GM18502 (cell line): Measurements from ENCODE around the gene ITIH5.

Experiments
- ATAC-seq: cut with Tn5 transposase; IDR thresholded peaks from one replicate; pipeline ENCODE4 v1.9.1; 2021; ENCODE audit warnings: mild to moderate bottlenecking; ENCODE audit not compliant: unreplicated experiment, poor library complexity

ITIH5 gene

GRCh38 chr10:7635408-7636125 is 31.2 kb downstream of the ITIH5 start:
- no peak for ATAC-seq

DNA sequence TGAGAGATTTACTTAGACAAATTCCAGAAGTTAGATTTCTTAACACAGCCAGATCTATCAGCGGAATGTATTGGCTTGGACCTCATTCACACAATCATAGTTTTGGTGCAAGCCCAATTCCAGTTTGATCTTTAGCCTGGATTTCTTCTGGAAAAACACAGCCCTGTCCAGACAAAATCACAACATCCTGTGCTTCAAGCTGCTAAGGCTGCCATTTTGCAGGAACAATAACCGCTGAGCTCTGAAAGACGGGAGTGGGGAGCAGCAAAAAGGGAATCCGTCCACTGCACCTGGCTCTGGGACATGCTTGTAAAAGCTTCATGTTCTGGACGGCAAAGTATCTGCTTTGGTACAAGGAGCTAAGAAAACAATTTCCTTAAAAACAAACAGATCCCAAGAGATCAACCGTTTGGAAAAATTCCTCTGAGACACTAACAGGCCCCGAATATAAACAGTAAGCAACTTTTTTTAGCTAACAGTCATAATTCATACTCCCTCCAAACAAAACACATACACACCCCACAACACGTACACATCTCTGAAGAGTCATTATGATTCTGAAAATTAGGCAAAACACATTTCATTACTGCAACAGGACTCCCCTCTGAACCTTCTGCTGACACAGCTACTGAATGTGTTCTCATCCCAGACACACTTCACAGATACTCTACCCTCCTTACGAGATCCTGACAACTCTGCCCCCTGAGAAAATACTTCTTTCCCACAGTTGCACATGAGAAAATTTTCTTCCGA is 32.4 kb downstream of the ITIH5 start:
- ATAC-seq: no peak

DNA sequence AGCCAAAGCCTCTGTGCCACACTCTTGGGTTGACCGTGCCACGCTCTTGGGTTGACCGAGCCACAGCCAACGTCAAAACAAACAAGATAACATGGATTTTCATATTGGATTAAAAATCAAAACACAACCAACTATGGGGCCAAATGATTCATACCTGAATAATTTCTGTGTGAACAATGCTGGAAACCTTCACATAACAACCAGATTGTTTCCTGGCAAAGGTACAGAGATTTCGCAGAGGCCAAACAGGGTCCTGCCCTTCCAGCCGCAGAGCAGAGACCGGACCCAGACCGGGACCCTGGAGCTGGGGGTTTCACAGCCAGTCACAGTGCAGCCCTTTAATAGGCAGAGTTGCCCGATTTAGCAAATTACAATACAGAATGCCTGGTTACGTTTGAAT is 40.5 kb downstream of the ITIH5 start:
- ATAC-seq: no peak

DNA sequence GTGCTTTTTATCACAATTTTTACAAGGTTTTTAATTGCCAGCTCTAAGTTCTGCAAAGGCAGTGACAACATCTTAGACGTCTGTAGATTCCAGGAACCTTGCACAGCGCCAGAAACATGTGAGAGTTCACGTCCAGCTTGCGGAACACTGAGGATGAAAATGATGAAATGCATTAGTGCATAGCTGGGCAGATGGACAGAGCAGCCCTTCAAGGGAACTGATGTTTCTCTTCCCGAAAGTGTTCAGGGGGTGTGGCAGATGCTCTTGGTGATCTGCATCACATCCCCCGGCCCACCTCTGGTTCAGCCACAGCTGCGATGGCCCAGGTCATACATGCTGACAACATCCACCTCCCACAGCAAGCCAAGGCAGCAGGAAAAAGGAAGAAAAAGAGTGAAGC is 40.9 kb downstream of the ITIH5 start:
- ATAC-seq: no peak

- no peak for ATAC-seq
Measured at GRCh38 chr10:7625009-7625408, 41.8 kb downstream of the ITIH5 start.

DNA sequence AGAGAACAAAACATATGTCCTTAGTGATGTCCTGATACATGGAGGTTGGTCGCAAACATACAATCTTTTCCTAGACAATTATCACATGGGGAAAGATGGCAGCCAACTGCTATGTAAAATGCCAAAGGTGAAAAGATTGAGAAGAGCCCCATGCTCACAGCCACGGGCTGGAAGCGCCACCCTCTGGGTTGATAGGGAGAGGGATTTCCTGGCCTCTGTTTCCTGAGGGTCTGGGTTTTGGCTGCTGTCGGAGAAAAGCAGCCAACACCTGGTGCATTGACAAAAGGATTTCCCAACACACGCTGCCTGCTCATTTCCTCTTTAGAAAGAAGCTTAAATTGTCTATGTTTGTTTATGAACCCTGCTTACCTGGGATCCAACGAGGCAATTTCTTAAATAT is 43.8 kb downstream of the ITIH5 start:
- ATAC-seq: no peak

GRCh38 chr10:7618461-7618860 is 48.3 kb downstream of the ITIH5 start:
- ATAC-seq: no peak

- no peak for ATAC-seq
Measured at GRCh38 chr10:7611909-7612308, 54.9 kb downstream of the ITIH5 start.

DNA sequence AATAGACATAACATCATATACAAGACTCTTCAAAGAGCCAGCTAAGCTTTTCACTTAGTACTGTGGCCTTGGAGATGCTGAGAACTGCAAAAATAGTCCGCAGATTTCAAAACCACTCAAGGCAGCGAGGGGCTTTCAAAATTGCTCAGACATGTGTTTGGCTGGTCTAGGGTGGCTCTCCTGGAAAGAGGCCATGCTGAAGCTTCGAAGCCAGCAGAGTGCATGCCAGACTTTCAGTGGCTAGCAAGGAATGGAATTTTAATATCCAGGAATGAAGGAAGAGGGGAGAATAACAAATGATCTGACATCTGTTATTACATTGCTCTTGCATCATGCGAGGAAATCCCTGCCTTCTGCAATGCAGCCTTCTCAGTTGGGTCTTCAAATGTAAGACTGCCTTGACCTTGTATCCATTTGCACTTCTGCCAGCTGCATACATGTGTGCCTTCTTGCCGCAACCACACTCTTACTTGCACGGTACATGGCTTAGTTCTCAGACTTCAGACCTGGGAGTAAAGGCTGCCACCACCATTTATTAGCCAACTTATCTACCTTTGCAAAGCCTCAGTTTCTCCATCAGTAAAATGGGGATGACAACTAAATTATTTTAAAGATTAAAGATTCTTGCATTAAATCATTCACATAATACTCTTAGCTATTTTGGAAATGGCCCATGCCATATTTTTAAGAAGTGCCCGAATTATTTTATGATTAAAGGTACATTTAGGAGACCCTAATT is 55.9 kb downstream of the ITIH5 start:
- ATAC-seq: no peak

- ATAC-seq: no peak
Measured at GRCh38 chr10:7610026-7610425, 56.7 kb downstream of the ITIH5 start.

GRCh38 chr10:7609556-7609955 is 57.2 kb downstream of the ITIH5 start:
- no peak for ATAC-seq

- ATAC-seq: no peak
Measured at GRCh38 chr10:7608001-7608400, 58.8 kb downstream of the ITIH5 start.

DNA sequence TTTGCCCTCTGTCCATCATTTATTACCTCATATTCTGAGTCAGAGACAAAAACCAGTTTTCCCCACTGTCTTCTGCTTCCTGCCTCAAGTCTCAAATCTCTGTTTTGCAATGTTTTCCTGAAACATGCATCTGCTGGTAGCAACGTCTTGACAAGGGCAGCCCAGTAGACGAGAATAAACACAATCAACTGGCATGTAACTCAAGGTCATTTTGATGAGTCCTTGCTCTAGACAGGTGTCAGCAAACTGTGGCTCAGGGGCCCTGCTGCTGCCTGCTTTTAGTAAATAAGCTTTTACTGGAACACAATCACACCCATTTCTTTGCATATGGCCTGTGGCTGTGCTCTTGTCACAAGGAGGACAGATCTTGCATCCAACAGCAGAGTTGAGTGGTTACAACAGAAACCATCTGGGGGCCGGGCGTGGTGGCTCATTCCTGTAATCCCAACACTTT is 59.8 kb downstream of the ITIH5 start:
- ATAC-seq: no peak

DNA sequence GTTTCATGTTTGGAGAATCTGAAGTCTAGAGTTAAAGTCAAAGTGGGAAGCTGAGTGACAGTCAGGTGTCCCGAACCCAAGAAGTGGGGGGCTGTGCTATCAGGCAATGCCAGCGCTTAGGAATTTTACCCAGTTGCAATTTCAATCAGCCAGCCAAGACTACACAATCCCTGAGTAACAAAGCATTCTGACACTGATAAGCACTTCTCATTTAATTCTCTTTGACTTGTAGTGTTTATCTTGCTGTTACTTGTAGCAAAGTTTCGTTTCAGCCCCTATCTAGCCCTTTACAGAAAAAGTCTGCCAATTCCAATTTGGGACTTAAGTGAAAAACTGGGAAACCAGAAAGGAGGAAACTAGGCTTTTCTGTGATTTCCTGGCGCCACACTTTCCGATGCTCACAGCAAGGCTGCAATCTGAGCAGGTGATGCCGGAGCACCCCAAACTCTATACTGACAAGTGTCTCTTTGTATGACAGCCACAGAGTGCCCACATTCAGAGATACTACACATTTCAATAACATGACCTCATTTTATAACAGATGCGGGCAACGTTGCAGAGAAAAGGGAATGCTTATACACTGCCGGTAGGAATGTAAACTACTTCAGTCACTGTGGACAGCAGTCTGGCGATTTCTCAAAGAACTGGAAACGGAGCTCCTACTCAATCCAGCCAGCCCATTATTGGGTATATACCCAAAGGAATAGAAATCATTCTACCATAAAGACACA is 61.0 kb downstream of the ITIH5 start:
- no peak for ATAC-seq

GRCh38 chr10:7601023-7601656 is 65.6 kb downstream of the ITIH5 start:
- ATAC-seq: no peak

GRCh38 chr10:7598771-7599170 is 68.0 kb downstream of the ITIH5 start:
- no peak for ATAC-seq

- no peak for ATAC-seq
Measured at GRCh38 chr10:7596356-7596755, 70.4 kb downstream of the ITIH5 start.

GRCh38 chr10:7593905-7594304 is 72.9 kb downstream of the ITIH5 start:
- no peak for ATAC-seq

DNA sequence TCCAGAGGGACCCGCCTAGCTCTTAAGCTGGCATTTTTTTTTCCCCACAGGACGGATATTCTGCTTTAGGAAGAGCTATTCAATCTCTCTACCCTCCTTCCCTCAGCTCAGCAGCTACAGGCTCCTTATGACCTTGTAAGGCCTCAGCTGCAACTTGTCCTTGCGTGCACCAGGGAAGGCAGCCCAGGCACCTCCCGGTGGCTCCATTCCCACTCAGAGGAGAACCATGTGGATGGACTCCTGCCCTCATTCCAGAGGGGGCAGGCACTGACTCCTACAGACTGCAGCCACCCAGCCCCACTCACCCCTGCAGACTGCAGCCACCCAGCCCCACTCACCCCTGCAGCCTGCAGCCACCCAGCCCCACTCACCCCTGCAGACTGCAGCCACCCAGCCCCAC is 73.7 kb downstream of the ITIH5 start:
- no peak for ATAC-seq

DNA sequence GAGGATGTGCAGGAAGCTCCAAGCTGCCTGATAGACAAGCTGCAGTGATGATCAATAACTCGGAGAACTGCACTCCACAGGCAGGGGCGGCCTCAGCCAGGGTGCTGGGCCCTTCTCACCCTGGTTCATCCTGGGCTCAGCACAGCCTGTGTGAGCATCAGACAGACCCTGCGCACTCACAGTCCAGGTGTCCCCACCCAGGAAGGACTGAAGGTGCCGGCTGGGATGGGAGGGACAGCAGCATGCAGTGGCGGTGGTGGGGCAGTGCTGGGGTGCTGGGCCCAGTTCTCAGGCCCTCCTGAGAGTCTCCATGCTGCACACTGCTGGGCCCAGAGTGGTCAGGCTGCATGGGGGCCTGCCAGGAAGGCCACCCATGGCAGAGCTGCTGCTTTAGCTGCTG is 74.1 kb downstream of the ITIH5 start:
- ATAC-seq: no peak
